Liver (tissue), 9 donors: Measurements from ENCODE around the gene PRPF40A. TPM values are rescaled to one million over a fixed set of nuclear protein-coding genes. Genes with fewer than 3 reads are reported as not detected.

Experiments used
- DNase-seq: peaks from one replicate; pipeline ENCODE4 v3.0.0-alpha.2; 2017; ENCODE audit warnings: low spot score
- H3K27ac ChIP-seq, 2 donors: one replicate each; pipeline ENCODE4 v1.7.0; 2013; ENCODE audit warnings: inconsistent platforms in 2 of 2, low read length in 2 of 2, control low read depth in 1 of 2, low read depth in 1 of 2, mild to moderate bottlenecking in 1 of 2
- H3K27me3 ChIP-seq, 4 donors: one replicate each; pipeline versions ENCODE4 v1.6.1 to v1.7.0; 2013; ENCODE audit warnings: low read length in 3 of 4, inconsistent platforms in 1 of 4, mild to moderate bottlenecking in 1 of 4, moderate library complexity in 1 of 4; ENCODE audit not compliant: control insufficient read depth in 4 of 4, insufficient read depth in 4 of 4
- H3K36me3 ChIP-seq, 4 donors: one replicate each; pipeline versions ENCODE4 v1.6.1 to v1.7.0; 2013; ENCODE audit warnings: low read length in 3 of 4, mild to moderate bottlenecking in 3 of 4, low read depth in 1 of 4, moderate library complexity in 1 of 4; ENCODE audit not compliant: control insufficient read depth in 4 of 4, insufficient read depth in 3 of 4
- H3K4me1 ChIP-seq, 4 donors: one replicate each; pipeline versions ENCODE4 v1.6.1 to v1.7.0; 2013; ENCODE audit warnings: low read length in 3 of 4, mild to moderate bottlenecking in 3 of 4, moderate library complexity in 1 of 4; ENCODE audit not compliant: control insufficient read depth in 4 of 4, insufficient read depth in 4 of 4
- H3K4me3 ChIP-seq, 3 donors: one replicate each; pipeline versions ENCODE4 v1.6.1 to v1.7.0; 2013; ENCODE audit warnings: low read length in 3 of 3, control low read depth in 1 of 3, low read depth in 1 of 3, mild to moderate bottlenecking in 1 of 3
- H3K9ac ChIP-seq, 2 donors: one replicate each; pipeline ENCODE4 v1.7.0; 2013; ENCODE audit warnings: low read length in 2 of 2, mild to moderate bottlenecking in 2 of 2, moderate library complexity in 2 of 2, control low read depth in 1 of 2, low read depth in 1 of 2
- H3K9me3 ChIP-seq, 4 donors: one replicate each; pipeline versions ENCODE4 v1.6.1 to v1.7.0; 2013; ENCODE audit warnings: low read length in 3 of 4; ENCODE audit not compliant: control insufficient read depth in 4 of 4
- ATF3 ChIP-seq: IDR thresholded peaks from 2 replicates; pipeline ENCODE4 v1.6.1; 2016; ENCODE audit warnings: antibody characterized with exemption
- CTCF ChIP-seq: fragments of 150-350 bp; IDR thresholded peaks from 2 replicates; pipeline ENCODE4 v1.5.1; 2017; ENCODE audit warnings: improper control_type of control experiment, low read depth, low read length; ENCODE audit not compliant: missing input control
- EGR1 ChIP-seq, 2 donors: IDR thresholded peaks; 2 replicates each; pipeline ENCODE4 v1.6.1; 2016 to 2018; ENCODE audit warnings: antibody characterized with exemption in 2 of 2, low read depth in 2 of 2
- FOXA1 ChIP-seq: IDR thresholded peaks from 2 replicates; pipeline ENCODE4 v1.6.1; 2016; ENCODE audit warnings: antibody characterized with exemption
- FOXA2 ChIP-seq: IDR thresholded peaks from 2 replicates; pipeline ENCODE4 v1.6.1; 2016; ENCODE audit warnings: antibody characterized with exemption
- GABPA ChIP-seq, 2 donors: IDR thresholded peaks in 1 of 2; conservative IDR thresholded peaks in 1 of 2; 2 replicates each; pipeline ENCODE4 v1.6.1; 2016; ENCODE audit warnings: antibody characterized with exemption in 2 of 2, mild to moderate bottlenecking in 1 of 2, moderate library complexity in 1 of 2
- HNF4A ChIP-seq, 2 donors: conservative IDR thresholded peaks; 2 replicates each; pipeline ENCODE4 v1.6.1; 2016; ENCODE audit warnings: antibody characterized with exemption in 2 of 2, mild to moderate bottlenecking in 2 of 2
- HNF4G ChIP-seq: IDR thresholded peaks from 2 replicates; pipeline ENCODE4 v1.6.1; 2016; ENCODE audit warnings: antibody characterized with exemption
- JUND ChIP-seq, 2 donors: IDR thresholded peaks; 2 replicates each; pipeline ENCODE4 v1.6.1; 2016; ENCODE audit warnings: antibody characterized with exemption in 2 of 2
- MAX ChIP-seq: IDR thresholded peaks from 2 replicates; pipeline ENCODE4 v1.6.1; 2016; ENCODE audit warnings: antibody characterized with exemption
- NR2F2 ChIP-seq: IDR thresholded peaks from 2 replicates; pipeline ENCODE4 v1.6.1; 2016; ENCODE audit warnings: antibody characterized with exemption
- REST ChIP-seq: IDR thresholded peaks from 2 replicates; pipeline ENCODE4 v1.6.1; 2016; ENCODE audit warnings: antibody characterized with exemption, mild to moderate bottlenecking
- RXRA ChIP-seq, 2 donors: IDR thresholded peaks; 2 replicates each; pipeline ENCODE4 v1.6.1; 2017 to 2018; ENCODE audit warnings: antibody characterized with exemption in 2 of 2, mild to moderate bottlenecking in 1 of 2
- SP1 ChIP-seq: IDR thresholded peaks from 2 replicates; pipeline ENCODE4 v1.6.1; 2018; ENCODE audit warnings: antibody characterized with exemption, mild to moderate bottlenecking
- TAF1 ChIP-seq: conservative IDR thresholded peaks from 2 replicates; pipeline ENCODE4 v1.6.1; 2016; ENCODE audit warnings: antibody characterized with exemption, mild to moderate bottlenecking
- YY1 ChIP-seq: IDR thresholded peaks from 2 replicates; pipeline ENCODE4 v1.6.1; 2016; ENCODE audit warnings: antibody characterized with exemption, mild to moderate bottlenecking
- ZBTB33 ChIP-seq: IDR thresholded peaks from 2 replicates; pipeline ENCODE4 v1.6.1; 2016; ENCODE audit warnings: antibody characterized with exemption
- WGBS: extraction: QIAGEN DNeasy Blood & Tissue Kit; methylation state at CpG from one replicate; pipeline ENCODE4 v1.1.7; 2013; 5-methylcytosine and 5-hydroxymethylcytosine counted together
- polyA plus RNA-seq, 2 donors: library from polyadenylated mRNA; stranded (reverse) in 1 of 2; unstranded in 1 of 2; fragments of 200-250 nt in 1 of 2; fragments of >200 nt in 1 of 2; fragmentation: Nextera tagmentation in 1 of 2; extraction: Ambion mirVana in 1 of 2; gene quantifications; one replicate each; pipeline versions ENCODE4 v1.2.1 to v1.2.3, GENCODE V29; 2013 to 2015
- total RNA-seq, 2 donors: library from RNA; depleted of rRNA; stranded (reverse); fragments of >200 nt; gene quantifications; one replicate each; pipeline ENCODE4 v1.2.3, GENCODE V29; 2014
- donor health status: healthy.
- donor health status: healthy.
- donor health status: healthy.
- donor health status: healthy.
- donor health status: healthy.

The PRPF40A gene
- total and polyA plus RNA-seq, 4 donors: 18.8 to 58.1 (median 53.7) TPM

- no peak for DNase-seq
- WGBS: 76% methylated on average over 3 of the region's 3 CpGs
Measured at GRCh38 chr2:152624805-152625204, 92.5 kb downstream of the PRPF40A start.

GRCh38 chr2:152623775-152624174, 93.5 kb downstream of the PRPF40A start:
- Histone ChIP-seq H3K4me1 (no peaks in the 10 kb centered on the region), H3K4me3 (no peak overlapping the region), H3K9ac (no peak overlapping the region), H3K9me3 (no peaks in the 10 kb centered on the region), H3K36me3 (no peaks in the 10 kb centered on the region), H3K27me3 (no peaks in the 10 kb centered on the region), H3K27ac (no peak overlapping the region)
- no peak for DNase-seq
- 95% methylated on average over 1 of the region's 2 CpGs for WGBS
- no peak for TF ChIP-seq CTCF
- no peak for TF ChIP-seq TAF1
- TF ChIP-seq HNF4G: no peak
- no peak for TF ChIP-seq SP1
- TF ChIP-seq REST: no peak
- no peak for TF ChIP-seq NR2F2
- TF ChIP-seq EGR1 (IDR thresholded peaks at IDR 0.05; ENCODE audit: low read depth in 2 of 2): no peak
- TF ChIP-seq ATF3: no peak
- TF ChIP-seq HNF4A (conservative IDR thresholded peaks at IDR 0.05): no peak
- TF ChIP-seq RXRA (IDR thresholded peaks at IDR 0.05): no peak
- no peak for TF ChIP-seq FOXA1

More at GRCh38 chr2:152624805-152625204, 92.5 kb downstream of the PRPF40A start:
- Histone ChIP-seq H3K27ac (no peak overlapping the region), H3K9ac (no peak overlapping the region), H3K4me3 (no peak overlapping the region), H3K9me3 (no peaks in the 10 kb centered on the region), H3K4me1 (no peaks in the 10 kb centered on the region), H3K27me3 (no peaks in the 10 kb centered on the region), H3K36me3 (no peaks in the 10 kb centered on the region)
- TF ChIP-seq RXRA (IDR thresholded peaks at IDR 0.05) (no peak), HNF4A (conservative IDR thresholded peaks at IDR 0.05) (no peak), FOXA2 (no peak), JUND (IDR thresholded peaks at IDR 0.05) (no peak), GABPA (IDR thresholded peaks at IDR 0.05 in 1 of 2, conservative IDR thresholded peaks at IDR 0.05 in 1 of 2) (no peak), SP1 (no peak), YY1 (no peak), FOXA1 (no peak), CTCF (no peak), MAX (no peak), ATF3 (no peak), NR2F2 (no peak), ZBTB33 (no peak)
